CD4-positive, alpha-beta T cell treated with Interleukin-17A for 4 hours (primary cell): Measurements from ENCODE around the gene DCDC2B.

ENCODE experiments used
- DNase-seq: peaks from one replicate; pipeline ENCODE4 v3.0.0-alpha.2; 2020; ENCODE audit warnings: mixed read lengths

The DCDC2B gene

GRCh38 chr1:32263744-32264143 is 54.9 kb downstream of the DCDC2B start:
- peak; percentile 45 for DNase-seq
